Uterus (tissue), 2 donors: ENCODE results near the gene TBL1X.

Experiments
- POLR2A ChIP-seq, 2 donors: fragments of 450-650 bp; IDR thresholded peaks; one replicate each; pipeline ENCODE4 v1.6.1; 2016; ENCODE audit warnings: antibody characterized with exemption in 2 of 2, mild to moderate bottlenecking in 1 of 2, moderate library complexity in 1 of 2
- TF ChIP-seq, protein P1 (sequence below), 4 experiments: fragments of 200-600 bp in 2 of 4; fragments of 450-650 bp in 2 of 4; sonication (generic) in 2 of 4; IDR thresholded peaks; one replicate each; pipeline ENCODE4 v1.5.1; 2016 to 2019; ENCODE audit warnings: antibody characterized with exemption in 4 of 4, mild to moderate bottlenecking in 2 of 4, moderate library complexity in 1 of 4

DNA sequence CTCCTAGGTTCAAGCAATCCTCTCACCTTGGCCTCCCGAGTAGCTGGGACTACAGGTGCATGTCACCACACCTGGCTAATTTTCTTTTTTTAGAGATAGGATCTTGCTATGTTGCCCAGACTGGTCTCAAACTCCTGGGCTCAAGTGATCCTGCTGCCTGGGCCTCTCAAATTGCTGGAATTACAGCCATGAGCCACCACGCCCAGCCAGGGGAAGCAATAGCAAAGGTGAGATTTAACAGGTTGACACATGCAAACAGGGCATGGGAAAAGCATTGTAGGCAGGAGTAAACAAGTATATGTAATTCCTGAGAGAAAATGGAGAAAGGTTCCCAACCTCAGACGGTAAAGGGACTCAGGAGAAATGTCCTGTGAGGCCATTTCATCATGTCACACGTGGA, 33.6 kb upstream of the TBL1X start:
- TF ChIP-seq, protein P1, sequence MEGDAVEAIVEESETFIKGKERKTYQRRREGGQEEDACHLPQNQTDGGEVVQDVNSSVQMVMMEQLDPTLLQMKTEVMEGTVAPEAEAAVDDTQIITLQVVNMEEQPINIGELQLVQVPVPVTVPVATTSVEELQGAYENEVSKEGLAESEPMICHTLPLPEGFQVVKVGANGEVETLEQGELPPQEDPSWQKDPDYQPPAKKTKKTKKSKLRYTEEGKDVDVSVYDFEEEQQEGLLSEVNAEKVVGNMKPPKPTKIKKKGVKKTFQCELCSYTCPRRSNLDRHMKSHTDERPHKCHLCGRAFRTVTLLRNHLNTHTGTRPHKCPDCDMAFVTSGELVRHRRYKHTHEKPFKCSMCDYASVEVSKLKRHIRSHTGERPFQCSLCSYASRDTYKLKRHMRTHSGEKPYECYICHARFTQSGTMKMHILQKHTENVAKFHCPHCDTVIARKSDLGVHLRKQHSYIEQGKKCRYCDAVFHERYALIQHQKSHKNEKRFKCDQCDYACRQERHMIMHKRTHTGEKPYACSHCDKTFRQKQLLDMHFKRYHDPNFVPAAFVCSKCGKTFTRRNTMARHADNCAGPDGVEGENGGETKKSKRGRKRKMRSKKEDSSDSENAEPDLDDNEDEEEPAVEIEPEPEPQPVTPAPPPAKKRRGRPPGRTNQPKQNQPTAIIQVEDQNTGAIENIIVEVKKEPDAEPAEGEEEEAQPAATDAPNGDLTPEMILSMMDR (IDR thresholded peaks at IDR 0.05) = no peak
- TF ChIP-seq POLR2A (IDR thresholded peaks at IDR 0.05) = no peak
